GM23338 (cell line): Measurements from ENCODE around the gene ZDHHC18. TPM values are rescaled to one million over a fixed set of nuclear protein-coding genes. Genes with fewer than 3 reads are reported as not detected.

ENCODE experiments used
- ATAC-seq: fragments of 200-7000 bp; cut with Tn5 transposase; 3 replicates; pipeline ENCODE4 v1.9.1; 2020
- DNase-seq: peaks from one replicate; pipeline ENCODE4 v3.0.0-alpha.2; 2015; ENCODE audit warnings: low spot score
- H2AFZ ChIP-seq: fragments of 200-600 bp; sonication (generic); 2 replicates; pipeline ENCODE4 v1.8.0; 2016; ENCODE audit warnings: antibody characterized with exemption, mild to moderate bottlenecking, moderate library complexity
- H3F3A ChIP-seq: fragments of 200-600 bp; sonication (generic); replicated peaks from 2 replicates; pipeline ENCODE4 v1.8.0; 2017; ENCODE audit warnings: antibody characterized with exemption, mixed run types, low read depth
- H3K27ac ChIP-seq: fragments of 200-600 bp; sonication (generic); 2 replicates; pipeline ENCODE4 v1.6.1; 2016; ENCODE audit warnings: low read depth
- H3K27me3 ChIP-seq: fragments of 200-600 bp; sonication (generic); 2 replicates; pipeline ENCODE4 v1.8.0; 2016; ENCODE audit warnings: mild to moderate bottlenecking, mixed run types, moderate library complexity; ENCODE audit not compliant: insufficient read depth
- H3K36me3 ChIP-seq: fragments of 200-600 bp; sonication (generic); 2 replicates; pipeline ENCODE4 v1.8.0; 2016; ENCODE audit warnings: mild to moderate bottlenecking; ENCODE audit not compliant: insufficient read depth
- H3K4me1 ChIP-seq: fragments of 200-600 bp; sonication (generic); 2 replicates; pipeline ENCODE4 v1.8.0; 2016; ENCODE audit warnings: mild to moderate bottlenecking, moderate library complexity; ENCODE audit not compliant: insufficient read depth
- H3K4me2 ChIP-seq: fragments of 200-600 bp; sonication (generic); 2 replicates; pipeline ENCODE4 v1.7.1; 2017; ENCODE audit warnings: mixed run types
- H3K4me3 ChIP-seq: fragments of 200-600 bp; sonication (generic); 2 replicates; pipeline ENCODE4 v1.6.1; 2016; ENCODE audit warnings: mixed run types
- H3K79me2 ChIP-seq: fragments of 200-600 bp; sonication (generic); replicated peaks from 2 replicates; pipeline ENCODE4 v1.8.0; 2017; ENCODE audit warnings: mild to moderate bottlenecking; ENCODE audit not compliant: insufficient read depth
- H3K9me2 ChIP-seq: fragments of 200-600 bp; sonication (generic); 2 replicates; pipeline ENCODE4 v1.8.0; 2017; ENCODE audit not compliant: insufficient read depth
- H4K20me1 ChIP-seq: fragments of 200-600 bp; sonication (generic); replicated peaks from 2 replicates; pipeline ENCODE4 v1.8.0; 2017; ENCODE audit warnings: mild to moderate bottlenecking; ENCODE audit not compliant: insufficient read depth
- H3K27ac Mint-ChIP-seq: 2 replicates; pipeline ENCODE4 v1.8.0; 2020; ENCODE audit warnings: inconsistent platforms, mild to moderate bottlenecking, moderate library complexity, mixed read lengths
- H3K27me3 Mint-ChIP-seq: 3 replicates; pipeline ENCODE4 v1.8.0; 2022; ENCODE audit warnings: low read depth, mild to moderate bottlenecking, moderate library complexity, mixed read lengths, inconsistent platforms; ENCODE audit not compliant: insufficient read depth, poor library complexity
- H3K36me3 Mint-ChIP-seq: 3 replicates; pipeline ENCODE4 v1.8.0; 2021; ENCODE audit warnings: low read depth, mild to moderate bottlenecking, inconsistent platforms, moderate library complexity, mixed read lengths
- H3K4me1 Mint-ChIP-seq: 3 replicates; pipeline ENCODE4 v1.8.0; 2020; ENCODE audit warnings: mild to moderate bottlenecking, inconsistent platforms, mixed read lengths
- H3K4me3 Mint-ChIP-seq: 3 replicates; pipeline ENCODE4 v1.8.0; 2021; ENCODE audit warnings: moderate library complexity, mild to moderate bottlenecking, inconsistent platforms, mixed read lengths
- H3K9me3 Mint-ChIP-seq: 3 replicates; pipeline ENCODE4 v1.8.0; 2020; ENCODE audit warnings: moderate library complexity, mild to moderate bottlenecking, inconsistent platforms, mixed read lengths
- CREB1 ChIP-seq: fragments of 250-450 bp; sonication (Bioruptor Pico); IDR thresholded peaks from 2 replicates; pipeline ENCODE4 v1.5.0; 2020; ENCODE audit warnings: low read depth, mild to moderate bottlenecking, moderate library complexity
- EZH2 ChIP-seq: fragments of 200-600 bp; sonication (generic); IDR thresholded peaks from one replicate; pipeline ENCODE4 v1.8.0; 2017; ENCODE audit warnings: antibody characterized with exemption, mild to moderate bottlenecking, low read depth; ENCODE audit not compliant: unreplicated experiment
- EZH2phosphoT487 ChIP-seq: fragments of 200-600 bp; sonication (generic); IDR thresholded peaks from one replicate; pipeline ENCODE4 v1.8.1; 2018; ENCODE audit warnings: antibody characterized with exemption; ENCODE audit not compliant: unreplicated experiment
- JUNB ChIP-seq: IDR thresholded peaks from one replicate; pipeline ENCODE4 v1.6.1; 2016; ENCODE audit warnings: antibody characterized with exemption; ENCODE audit not compliant: unreplicated experiment
- NANOG ChIP-seq: IDR thresholded peaks from 2 replicates; pipeline ENCODE4 v1.6.1; 2016; ENCODE audit warnings: antibody characterized with exemption, borderline replicate concordance
- POLR2AphosphoS5 ChIP-seq: IDR thresholded peaks from 2 replicates; pipeline ENCODE4 v1.6.1; 2016; ENCODE audit warnings: antibody characterized with exemption, low read depth
- STAT1 ChIP-seq: IDR thresholded peaks from one replicate; pipeline ENCODE4 v1.6.1; 2016; ENCODE audit warnings: antibody characterized with exemption; ENCODE audit not compliant: unreplicated experiment
- ZNF114 ChIP-seq: fragments of 250-450 bp; sonication (Bioruptor Pico); IDR thresholded peaks from 2 replicates; pipeline ENCODE4 v1.5.0; 2020; ENCODE audit warnings: mild to moderate bottlenecking, moderate library complexity
- ZNF331 ChIP-seq: fragments of 250-450 bp; sonication (Bioruptor Pico); IDR thresholded peaks from 2 replicates; pipeline ENCODE4 v1.5.0; 2020; ENCODE audit warnings: low read depth, mild to moderate bottlenecking, moderate library complexity
- polyA plus RNA-seq: library from polyadenylated mRNA; unstranded; fragments of >200 nt; fragmentation: Nextera tagmentation; extraction: Ambion mirVana; gene quantifications from 2 replicates; pipeline ENCODE4 v1.2.1, GENCODE V29; 2016
- total RNA-seq: library from RNA; depleted of rRNA; stranded (reverse); fragments of >200 nt; shearing (Covaris generic); gene quantifications from 2 replicates; pipeline ENCODE4 v1.2.3, GENCODE V29; 2014
- TF ChIP-seq, protein P1 (sequence below): IDR thresholded peaks from one replicate; pipeline ENCODE4 v1.6.1; 2018; ENCODE audit warnings: antibody characterized with exemption; ENCODE audit not compliant: unreplicated experiment
- TF ChIP-seq, protein P2 (sequence below), 2 experiments: fragments of 200-600 bp in 1 of 2; sonication (generic) in 1 of 2; conservative IDR thresholded peaks; 2 replicates each; pipeline versions ENCODE4 v1.5.1 to v1.6.1; 2016 to 2017; ENCODE audit warnings: antibody characterized with exemption in 2 of 2, low read depth in 2 of 2, mild to moderate bottlenecking in 2 of 2, moderate library complexity in 1 of 2
- TF ChIP-seq, protein P3 (sequence below): fragments of 250-450 bp; sonication (Bioruptor Pico); IDR thresholded peaks from 2 replicates; pipeline ENCODE4 v1.5.0; 2020; ENCODE audit warnings: mild to moderate bottlenecking, moderate library complexity
- TF ChIP-seq, protein P4 (sequence below): IDR thresholded peaks from 2 replicates; pipeline ENCODE4 v1.6.1; 2016; ENCODE audit warnings: antibody characterized with exemption

Gene ZDHHC18
- total and polyA plus RNA-seq, 2 experiments from 2014 or later, result 6.3 to 26.8 TPM

DNA sequence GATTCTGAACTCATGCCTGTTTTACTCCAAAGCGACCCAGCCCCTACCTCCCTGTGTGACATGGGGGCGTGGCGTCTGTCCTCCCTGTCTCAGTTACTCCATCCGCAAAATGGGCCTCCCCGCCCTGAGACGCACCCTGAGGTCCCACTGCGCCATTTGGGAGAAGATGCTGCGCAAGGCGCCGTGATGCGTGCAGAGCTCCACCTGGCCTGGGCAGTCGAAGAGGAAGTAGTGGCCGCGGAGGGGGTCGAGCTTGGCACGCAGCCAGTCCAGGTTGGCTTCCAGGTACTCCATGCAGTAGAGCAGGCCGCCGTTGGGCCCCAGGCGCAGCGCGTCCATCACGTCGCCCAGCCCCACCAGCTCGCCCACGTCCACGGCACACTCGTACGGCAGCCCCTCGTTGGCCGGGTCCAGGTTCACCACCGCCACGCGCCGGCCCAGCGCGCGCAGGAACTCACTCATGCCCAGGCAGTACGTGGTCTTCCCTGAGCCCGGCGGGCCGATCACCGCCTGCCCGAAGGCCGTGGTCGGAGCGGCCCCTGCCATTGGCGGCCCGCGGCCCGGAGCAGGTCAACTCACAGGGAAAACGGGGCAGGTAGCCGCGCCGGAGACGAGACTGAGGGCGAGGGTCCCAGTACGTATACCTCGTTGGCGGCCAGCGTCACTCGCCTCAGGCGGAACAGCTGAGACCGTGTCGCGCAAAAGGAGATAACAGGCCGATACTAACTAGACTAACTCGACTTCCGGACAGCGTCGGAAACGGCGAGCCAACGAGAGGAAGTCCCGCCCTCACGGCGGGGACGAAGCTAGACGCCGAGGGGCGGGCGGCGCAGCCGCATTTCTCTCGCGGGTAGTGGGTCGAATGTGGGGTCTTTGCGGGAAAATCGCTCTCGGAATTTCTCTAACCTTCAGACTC lies 63.3 kb downstream of the ZDHHC18 start, which contains the start of gene GPN2:
Gene GPN2, minus strand, starts transcription at position 733 of the 916 bp plus-strand sequence. Its CDS starts 187 bp downstream, at position 546.
- Histone ChIP-seq H3K4me3 (peak within 1 kb of the TSS; percentile 91), H3K4me2 (peak within 1 kb of the TSS; percentile 94), H3K9me2 (no peaks in the 10 kb centered on the region), H3K36me3 (peaks cover 33% of the 10 kb centered on the region), H3F3A (peaks cover 26% of the 10 kb centered on the region), H3K4me1 (no peaks in the 10 kb centered on the region), H3K79me2 (peaks cover 10% of the 10 kb centered on the region), H3K27me3 (no peaks in the 10 kb centered on the region), H4K20me1 (0 out of 2 replicates have a peak, but pooled peaks cover 6% of the 10 kb centered on the region), H2AFZ (peak within 1 kb of the TSS; percentile 95), H3K27ac (peak within 1 kb of the TSS; percentile 84)
- DNase-seq, result peak; percentile 86
- no peaks in the 10 kb centered on the region for H3K9me3 Mint-ChIP-seq
- peak within 1 kb of the TSS; percentile 92 for H3K27ac Mint-ChIP-seq
- H3K4me1 Mint-ChIP-seq, result peaks cover 5% of the 10 kb centered on the region; the same call in 2 of the 3 replicates
- H3K4me3 Mint-ChIP-seq, result peak within 1 kb of the TSS; percentile 92
- H3K36me3 Mint-ChIP-seq, result peaks cover 61% of the 10 kb centered on the region
- ATAC-seq, result peak; percentile 94
- TF ChIP-seq, protein P1, sequence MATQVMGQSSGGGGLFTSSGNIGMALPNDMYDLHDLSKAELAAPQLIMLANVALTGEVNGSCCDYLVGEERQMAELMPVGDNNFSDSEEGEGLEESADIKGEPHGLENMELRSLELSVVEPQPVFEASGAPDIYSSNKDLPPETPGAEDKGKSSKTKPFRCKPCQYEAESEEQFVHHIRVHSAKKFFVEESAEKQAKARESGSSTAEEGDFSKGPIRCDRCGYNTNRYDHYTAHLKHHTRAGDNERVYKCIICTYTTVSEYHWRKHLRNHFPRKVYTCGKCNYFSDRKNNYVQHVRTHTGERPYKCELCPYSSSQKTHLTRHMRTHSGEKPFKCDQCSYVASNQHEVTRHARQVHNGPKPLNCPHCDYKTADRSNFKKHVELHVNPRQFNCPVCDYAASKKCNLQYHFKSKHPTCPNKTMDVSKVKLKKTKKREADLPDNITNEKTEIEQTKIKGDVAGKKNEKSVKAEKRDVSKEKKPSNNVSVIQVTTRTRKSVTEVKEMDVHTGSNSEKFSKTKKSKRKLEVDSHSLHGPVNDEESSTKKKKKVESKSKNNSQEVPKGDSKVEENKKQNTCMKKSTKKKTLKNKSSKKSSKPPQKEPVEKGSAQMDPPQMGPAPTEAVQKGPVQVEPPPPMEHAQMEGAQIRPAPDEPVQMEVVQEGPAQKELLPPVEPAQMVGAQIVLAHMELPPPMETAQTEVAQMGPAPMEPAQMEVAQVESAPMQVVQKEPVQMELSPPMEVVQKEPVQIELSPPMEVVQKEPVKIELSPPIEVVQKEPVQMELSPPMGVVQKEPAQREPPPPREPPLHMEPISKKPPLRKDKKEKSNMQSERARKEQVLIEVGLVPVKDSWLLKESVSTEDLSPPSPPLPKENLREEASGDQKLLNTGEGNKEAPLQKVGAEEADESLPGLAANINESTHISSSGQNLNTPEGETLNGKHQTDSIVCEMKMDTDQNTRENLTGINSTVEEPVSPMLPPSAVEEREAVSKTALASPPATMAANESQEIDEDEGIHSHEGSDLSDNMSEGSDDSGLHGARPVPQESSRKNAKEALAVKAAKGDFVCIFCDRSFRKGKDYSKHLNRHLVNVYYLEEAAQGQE, result no peak
- TF ChIP-seq ZNF331 (CRISPR knock-in tag), result no peak
- no peak for TF ChIP-seq EZH2phosphoT487
- peak; percentile 56; the same call in 1 of the 2 replicates for TF ChIP-seq CREB1 (CRISPR knock-in tag)
- TF ChIP-seq, protein P2, sequence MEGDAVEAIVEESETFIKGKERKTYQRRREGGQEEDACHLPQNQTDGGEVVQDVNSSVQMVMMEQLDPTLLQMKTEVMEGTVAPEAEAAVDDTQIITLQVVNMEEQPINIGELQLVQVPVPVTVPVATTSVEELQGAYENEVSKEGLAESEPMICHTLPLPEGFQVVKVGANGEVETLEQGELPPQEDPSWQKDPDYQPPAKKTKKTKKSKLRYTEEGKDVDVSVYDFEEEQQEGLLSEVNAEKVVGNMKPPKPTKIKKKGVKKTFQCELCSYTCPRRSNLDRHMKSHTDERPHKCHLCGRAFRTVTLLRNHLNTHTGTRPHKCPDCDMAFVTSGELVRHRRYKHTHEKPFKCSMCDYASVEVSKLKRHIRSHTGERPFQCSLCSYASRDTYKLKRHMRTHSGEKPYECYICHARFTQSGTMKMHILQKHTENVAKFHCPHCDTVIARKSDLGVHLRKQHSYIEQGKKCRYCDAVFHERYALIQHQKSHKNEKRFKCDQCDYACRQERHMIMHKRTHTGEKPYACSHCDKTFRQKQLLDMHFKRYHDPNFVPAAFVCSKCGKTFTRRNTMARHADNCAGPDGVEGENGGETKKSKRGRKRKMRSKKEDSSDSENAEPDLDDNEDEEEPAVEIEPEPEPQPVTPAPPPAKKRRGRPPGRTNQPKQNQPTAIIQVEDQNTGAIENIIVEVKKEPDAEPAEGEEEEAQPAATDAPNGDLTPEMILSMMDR (conservative IDR thresholded peaks at IDR 0.05; ENCODE audit: low read depth in 2 of 2), result no peak
- TF ChIP-seq STAT1, result no peak
- peak; percentile 95 for TF ChIP-seq POLR2AphosphoS5
- no peak for TF ChIP-seq JUNB
- TF ChIP-seq, protein P3, sequence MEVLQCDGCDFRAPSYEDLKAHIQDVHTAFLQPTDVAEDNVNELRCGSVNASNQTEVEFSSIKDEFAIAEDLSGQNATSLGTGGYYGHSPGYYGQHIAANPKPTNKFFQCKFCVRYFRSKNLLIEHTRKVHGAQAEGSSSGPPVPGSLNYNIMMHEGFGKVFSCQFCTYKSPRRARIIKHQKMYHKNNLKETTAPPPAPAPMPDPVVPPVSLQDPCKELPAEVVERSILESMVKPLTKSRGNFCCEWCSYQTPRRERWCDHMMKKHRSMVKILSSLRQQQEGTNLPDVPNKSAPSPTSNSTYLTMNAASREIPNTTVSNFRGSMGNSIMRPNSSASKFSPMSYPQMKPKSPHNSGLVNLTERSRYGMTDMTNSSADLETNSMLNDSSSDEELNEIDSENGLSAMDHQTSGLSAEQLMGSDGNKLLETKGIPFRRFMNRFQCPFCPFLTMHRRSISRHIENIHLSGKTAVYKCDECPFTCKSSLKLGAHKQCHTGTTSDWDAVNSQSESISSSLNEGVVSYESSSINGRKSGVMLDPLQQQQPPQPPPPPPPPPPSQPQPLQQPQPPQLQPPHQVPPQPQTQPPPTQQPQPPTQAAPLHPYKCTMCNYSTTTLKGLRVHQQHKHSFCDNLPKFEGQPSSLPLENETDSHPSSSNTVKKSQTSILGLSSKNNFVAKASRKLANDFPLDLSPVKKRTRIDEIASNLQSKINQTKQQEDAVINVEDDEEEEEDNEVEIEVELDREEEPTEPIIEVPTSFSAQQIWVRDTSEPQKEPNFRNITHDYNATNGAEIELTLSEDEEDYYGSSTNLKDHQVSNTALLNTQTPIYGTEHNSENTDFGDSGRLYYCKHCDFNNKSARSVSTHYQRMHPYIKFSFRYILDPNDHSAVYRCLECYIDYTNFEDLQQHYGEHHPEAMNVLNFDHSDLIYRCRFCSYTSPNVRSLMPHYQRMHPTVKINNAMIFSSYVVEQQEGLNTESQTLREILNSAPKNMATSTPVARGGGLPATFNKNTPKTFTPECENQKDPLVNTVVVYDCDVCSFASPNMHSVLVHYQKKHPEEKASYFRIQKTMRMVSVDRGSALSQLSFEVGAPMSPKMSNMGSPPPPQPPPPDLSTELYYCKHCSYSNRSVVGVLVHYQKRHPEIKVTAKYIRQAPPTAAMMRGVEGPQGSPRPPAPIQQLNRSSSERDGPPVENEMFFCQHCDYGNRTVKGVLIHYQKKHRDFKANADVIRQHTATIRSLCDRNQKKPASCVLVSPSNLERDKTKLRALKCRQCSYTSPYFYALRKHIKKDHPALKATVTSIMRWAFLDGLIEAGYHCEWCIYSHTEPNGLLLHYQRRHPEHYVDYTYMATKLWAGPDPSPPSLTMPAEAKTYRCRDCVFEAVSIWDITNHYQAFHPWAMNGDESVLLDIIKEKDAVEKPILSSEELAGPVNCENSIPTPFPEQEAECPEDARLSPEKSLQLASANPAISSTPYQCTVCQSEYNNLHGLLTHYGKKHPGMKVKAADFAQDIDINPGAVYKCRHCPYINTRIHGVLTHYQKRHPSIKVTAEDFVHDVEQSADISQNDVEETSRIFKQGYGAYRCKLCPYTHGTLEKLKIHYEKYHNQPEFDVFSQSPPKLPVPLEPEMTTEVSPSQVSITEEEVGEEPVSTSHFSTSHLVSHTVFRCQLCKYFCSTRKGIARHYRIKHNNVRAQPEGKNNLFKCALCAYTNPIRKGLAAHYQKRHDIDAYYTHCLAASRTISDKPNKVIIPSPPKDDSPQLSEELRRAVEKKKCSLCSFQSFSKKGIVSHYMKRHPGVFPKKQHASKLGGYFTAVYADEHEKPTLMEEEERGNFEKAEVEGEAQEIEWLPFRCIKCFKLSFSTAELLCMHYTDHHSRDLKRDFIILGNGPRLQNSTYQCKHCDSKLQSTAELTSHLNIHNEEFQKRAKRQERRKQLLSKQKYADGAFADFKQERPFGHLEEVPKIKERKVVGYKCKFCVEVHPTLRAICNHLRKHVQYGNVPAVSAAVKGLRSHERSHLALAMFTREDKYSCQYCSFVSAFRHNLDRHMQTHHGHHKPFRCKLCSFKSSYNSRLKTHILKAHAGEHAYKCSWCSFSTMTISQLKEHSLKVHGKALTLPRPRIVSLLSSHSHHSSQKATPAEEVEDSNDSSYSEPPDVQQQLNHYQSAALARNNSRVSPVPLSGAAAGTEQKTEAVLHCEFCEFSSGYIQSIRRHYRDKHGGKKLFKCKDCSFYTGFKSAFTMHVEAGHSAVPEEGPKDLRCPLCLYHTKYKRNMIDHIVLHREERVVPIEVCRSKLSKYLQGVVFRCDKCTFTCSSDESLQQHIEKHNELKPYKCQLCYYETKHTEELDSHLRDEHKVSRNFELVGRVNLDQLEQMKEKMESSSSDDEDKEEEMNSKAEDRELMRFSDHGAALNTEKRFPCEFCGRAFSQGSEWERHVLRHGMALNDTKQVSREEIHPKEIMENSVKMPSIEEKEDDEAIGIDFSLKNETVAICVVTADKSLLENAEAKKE (CRISPR knock-in tag), result no peak
- no peak for TF ChIP-seq ZNF114 (CRISPR knock-in tag)
- TF ChIP-seq, protein P4, sequence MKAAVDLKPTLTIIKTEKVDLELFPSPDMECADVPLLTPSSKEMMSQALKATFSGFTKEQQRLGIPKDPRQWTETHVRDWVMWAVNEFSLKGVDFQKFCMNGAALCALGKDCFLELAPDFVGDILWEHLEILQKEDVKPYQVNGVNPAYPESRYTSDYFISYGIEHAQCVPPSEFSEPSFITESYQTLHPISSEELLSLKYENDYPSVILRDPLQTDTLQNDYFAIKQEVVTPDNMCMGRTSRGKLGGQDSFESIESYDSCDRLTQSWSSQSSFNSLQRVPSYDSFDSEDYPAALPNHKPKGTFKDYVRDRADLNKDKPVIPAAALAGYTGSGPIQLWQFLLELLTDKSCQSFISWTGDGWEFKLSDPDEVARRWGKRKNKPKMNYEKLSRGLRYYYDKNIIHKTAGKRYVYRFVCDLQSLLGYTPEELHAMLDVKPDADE, result peak; percentile 43; the same call in 1 of the 2 replicates
- no peak for TF ChIP-seq NANOG
- no peak for TF ChIP-seq EZH2
- H3K27me3 Mint-ChIP-seq, result peaks cover 12% of the 10 kb centered on the region
